SK-N-SH (cell line): ENCODE measurements around the gene ADGRD2. TPM values are rescaled to one million over a fixed set of nuclear protein-coding genes. Genes with fewer than 3 reads are reported as not detected.

Source experiments
- CTCF ChIA-PET: fragments of 300-600, 350-600 bp; formaldehyde crosslinking; extraction: SDS; loops from one replicate; lab custom pipeline; 2021; lab: Yijun Ruan, JAX
- POLR2A ChIA-PET: fragments of 350-600 bp; sonication (Branson Sonifier 250); formaldehyde crosslinking; extraction: SDS; loops from one replicate; lab custom pipeline; 2020; ENCODE audit warnings: antibody characterized with exemption, inconsistent platforms; lab: Yijun Ruan, JAX
- DNase-seq: peaks from one replicate; pipeline ENCODE4 v3.0.0; 2012
- H2AFZ ChIP-seq: fragments of 200-600 bp; sonication (generic); 2 replicates; pipeline ENCODE4 v1.8.1; 2016; ENCODE audit warnings: antibody characterized with exemption, mild to moderate bottlenecking, low read depth
- H3F3A ChIP-seq: fragments of 200-600 bp; sonication (generic); replicated peaks from 2 replicates; pipeline ENCODE3; 2016; ENCODE audit warnings: antibody characterized with exemption, mild to moderate bottlenecking; ENCODE audit not compliant: insufficient read depth
- H3K27ac ChIP-seq, 2 experiments: fragments of 200-500 bp in 1 of 2; fragments of 200-600 bp in 1 of 2; sonication (Bioruptor generic) in 1 of 2; sonication (generic), shearing (Covaris generic) in 1 of 2; 2 replicates each; pipeline versions ENCODE4 v1.5.1 to v1.6.1; 2014 to 2016; ENCODE audit warnings: low read depth in 2 of 2, inconsistent platforms in 1 of 2, low read length in 1 of 2, mild to moderate bottlenecking in 1 of 2, mixed read lengths in 1 of 2
- H3K27me3 ChIP-seq: fragments of 200-600 bp; sonication (generic), shearing (Covaris generic); 2 replicates; pipeline ENCODE4 v1.6.1; 2016; ENCODE audit warnings: mixed run types; ENCODE audit not compliant: insufficient read depth
- H3K36me3 ChIP-seq, 2 experiments: fragments of 200-500 bp in 1 of 2; fragments of 200-600 bp in 1 of 2; sonication (Bioruptor generic) in 1 of 2; sonication (generic) in 1 of 2; replicated peaks in 1 of 2; 2 replicates each; pipeline versions ENCODE3 to v1.5.1; 2014 to 2016; ENCODE audit warnings: low read length in 1 of 2, mild to moderate bottlenecking in 1 of 2; ENCODE audit not compliant: insufficient read depth in 2 of 2, control insufficient read depth in 1 of 2
- H3K4me1 ChIP-seq, 2 experiments: fragments of 200-500 bp in 1 of 2; fragments of 200-600 bp in 1 of 2; sonication (Bioruptor generic) in 1 of 2; sonication (generic), shearing (Covaris generic) in 1 of 2; 2 replicates each; pipeline versions ENCODE4 v1.5.1 to v1.6.1; 2014 to 2016; ENCODE audit warnings: low read depth in 1 of 2, low read length in 1 of 2, mixed run types in 1 of 2; ENCODE audit not compliant: insufficient read depth in 2 of 2, control insufficient read depth in 1 of 2
- H3K4me2 ChIP-seq: fragments of 200-600 bp; sonication (generic), shearing (Covaris generic); 2 replicates; pipeline ENCODE4 v1.6.1; 2017; ENCODE audit warnings: mixed run types
- H3K4me3 ChIP-seq, 2 experiments: fragments of 200-500 bp in 1 of 2; fragments of 200-600 bp in 1 of 2; sonication (Bioruptor generic) in 1 of 2; sonication (generic), shearing (Covaris generic) in 1 of 2; 2 replicates each; pipeline versions ENCODE4 v1.5.1 to v1.8.1; 2014 to 2016; ENCODE audit warnings: low read depth in 2 of 2, inconsistent platforms in 1 of 2, low read length in 1 of 2, mild to moderate bottlenecking in 1 of 2, mixed read lengths in 1 of 2, moderate library complexity in 1 of 2
- H3K79me2 ChIP-seq: fragments of 200-600 bp; sonication (generic); 2 replicates; pipeline ENCODE4 v1.8.1; 2017; ENCODE audit warnings: mild to moderate bottlenecking; ENCODE audit not compliant: insufficient read depth
- H3K9ac ChIP-seq: fragments of 200-600 bp; sonication (generic); 2 replicates; pipeline ENCODE4 v1.6.1; 2017; ENCODE audit warnings: mixed run types
- H3K9me2 ChIP-seq: fragments of 200-600 bp; sonication (generic); 2 replicates; pipeline ENCODE4 v1.6.1; 2017; ENCODE audit warnings: mixed run types
- H3K9me3 ChIP-seq: fragments of 200-600 bp; sonication (generic); 2 replicates; pipeline ENCODE4 v1.6.1; 2017; ENCODE audit warnings: mixed run types, mild to moderate bottlenecking, moderate library complexity
- H4K20me1 ChIP-seq: fragments of 200-600 bp; sonication (generic); 2 replicates; pipeline ENCODE4 v1.6.1; 2017; ENCODE audit warnings: mild to moderate bottlenecking, mixed run types; ENCODE audit not compliant: insufficient read depth
- ELF1 ChIP-seq: IDR thresholded peaks from 2 replicates; pipeline ENCODE4 v1.4.0; 2012
- EP300 ChIP-seq, 2 experiments: IDR thresholded peaks; 2 replicates each; pipeline versions ENCODE4 v1.4.0 to v1.6.1; 2012; ENCODE audit warnings: borderline replicate concordance in 1 of 2, low read depth in 1 of 2, low read length in 1 of 2
- FOXJ3 ChIP-seq: sonication (generic); formaldehyde crosslinking; IDR thresholded peaks from 2 replicates; pipeline ENCODE4 v1.5.1; 2020; ENCODE audit warnings: mild to moderate bottlenecking, missing genetic modification reagents
- GATA2 ChIP-seq: sonication (generic); formaldehyde crosslinking; IDR thresholded peaks from 2 replicates; pipeline ENCODE4 v1.5.0; 2020; ENCODE audit warnings: mild to moderate bottlenecking, missing genetic modification reagents
- JUND ChIP-seq: IDR thresholded peaks from 2 replicates; pipeline ENCODE4 v1.4.0; 2012
- MXI1 ChIP-seq: IDR thresholded peaks from 2 replicates; pipeline ENCODE4 v1.6.1; 2012; ENCODE audit warnings: mild to moderate bottlenecking, low read depth, low read length, improper control_type of control experiment
- NFIC ChIP-seq: IDR thresholded peaks from 2 replicates; pipeline ENCODE4 v1.4.0; 2012; ENCODE audit warnings: borderline replicate concordance
- POLR2AphosphoS5 ChIP-seq: IDR thresholded peaks from 2 replicates; pipeline ENCODE4 v1.6.1; 2012; ENCODE audit warnings: low read depth, low read length
- RXRA ChIP-seq: IDR thresholded peaks from 2 replicates; pipeline ENCODE4 v1.4.0; 2012; ENCODE audit warnings: low read depth, mild to moderate bottlenecking, borderline replicate concordance
- SMC3 ChIP-seq: IDR thresholded peaks from 2 replicates; pipeline ENCODE4 v1.6.1; 2012; ENCODE audit warnings: low read depth, low read length, improper control_type of control experiment
- TAF1 ChIP-seq: IDR thresholded peaks from 2 replicates; pipeline ENCODE4 v1.6.1; 2012; ENCODE audit warnings: low read depth, mild to moderate bottlenecking, low read length, moderate library complexity, borderline replicate concordance
- TCF12 ChIP-seq: IDR thresholded peaks from 2 replicates; pipeline ENCODE4 v1.4.0; 2012
- WGBS: methylation state at CpG from one replicate; pipeline ENCODE4 v1.1.6; 2017; ENCODE audit warnings: low lambda C conversion rate; 5-methylcytosine and 5-hydroxymethylcytosine counted together
- polyA plus RNA-seq, 3 experiments: library from polyadenylated mRNA; depleted of rRNA; stranded (reverse); fragments of >200 nt; gene quantifications; 2 replicates each; pipeline ENCODE4 v1.2.3, GENCODE V29; 2012
- TF ChIP-seq, protein P1 (sequence below): fragments of 150-350 bp; IDR thresholded peaks from 2 replicates; pipeline ENCODE4 v1.6.1; 2017; ENCODE audit warnings: antibody characterized with exemption, low read length, low read depth, borderline replicate concordance
- TF ChIP-seq, protein P2 (sequence below): IDR thresholded peaks from 2 replicates; pipeline ENCODE4 v1.4.0; 2012; ENCODE audit warnings: low read depth
- TF ChIP-seq, protein P3 (sequence below): IDR thresholded peaks from 2 replicates; pipeline ENCODE4 v1.4.0; 2012; ENCODE audit warnings: low read depth, borderline replicate concordance
- TF ChIP-seq, protein P4 (sequence below): IDR thresholded peaks from 2 replicates; pipeline ENCODE4; 2012
- TF ChIP-seq, protein P5 (sequence below): fragments of 150-350 bp; IDR thresholded peaks from 2 replicates; pipeline ENCODE4 v1.6.1; 2016; ENCODE audit warnings: mild to moderate bottlenecking, low read depth, low read length

ADGRD2 gene
- polyA plus RNA-seq, 1 of the 3 experiments (the other 2 are of a cell fraction) = 0.05 TPM

DNA sequence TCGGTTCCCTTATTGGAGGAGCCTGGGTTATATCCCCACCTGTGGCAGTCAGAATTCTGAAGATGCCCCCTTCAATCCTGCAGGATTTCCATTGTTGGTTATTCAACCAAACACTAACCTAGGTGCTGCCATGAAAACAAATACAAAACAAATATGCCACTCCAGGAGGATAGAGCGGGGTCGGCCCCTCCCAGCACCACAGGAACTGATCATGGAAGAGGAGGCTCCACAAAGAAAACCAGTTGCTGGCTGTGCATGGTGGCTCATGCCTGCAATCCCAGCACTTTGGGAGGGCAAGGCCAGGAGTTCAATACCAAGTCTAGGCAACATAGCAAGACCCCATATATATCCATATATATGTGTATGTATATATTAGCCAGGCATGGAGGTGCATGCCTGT lies 13.2 kb upstream of the ADGRD2 start:
- CTCF ChIA-PET = no interaction called here
- H3K27me3 ChIP-seq = no peaks in the 10 kb centered on the region

DNA sequence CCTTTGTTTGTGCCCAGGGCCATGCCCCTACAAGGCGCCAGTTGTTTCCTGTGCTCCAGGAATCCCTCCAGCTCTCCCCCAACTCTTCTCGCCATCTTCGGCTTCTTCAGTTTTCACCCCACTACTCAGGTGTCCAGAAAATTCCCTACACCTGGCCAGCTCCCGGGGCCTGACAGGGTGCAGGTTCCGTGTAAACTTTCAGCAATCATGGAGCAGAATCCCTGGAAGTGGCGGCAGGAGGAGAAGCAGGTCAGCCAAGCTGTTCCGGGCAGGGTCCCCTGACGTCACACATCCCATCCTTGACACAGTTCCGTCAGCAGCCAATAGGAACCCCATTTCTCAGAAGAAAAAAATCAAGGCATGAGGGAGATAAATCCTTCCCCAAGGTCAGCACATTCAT lies 12.2 kb upstream of the ADGRD2 start:
- Histone ChIP-seq H4K20me1 (no peaks in the 10 kb centered on the region), H3K27ac (no peak overlapping the region)

More for the DNA sequence above, 13.2 kb upstream of the ADGRD2 start:
- TF ChIP-seq NFIC (no peak), RXRA (no peak), TCF12 (no peak), GATA2 (CRISPR knock-in tag) (no peak), POLR2AphosphoS5 (no peak)
- TF ChIP-seq, protein P1, sequence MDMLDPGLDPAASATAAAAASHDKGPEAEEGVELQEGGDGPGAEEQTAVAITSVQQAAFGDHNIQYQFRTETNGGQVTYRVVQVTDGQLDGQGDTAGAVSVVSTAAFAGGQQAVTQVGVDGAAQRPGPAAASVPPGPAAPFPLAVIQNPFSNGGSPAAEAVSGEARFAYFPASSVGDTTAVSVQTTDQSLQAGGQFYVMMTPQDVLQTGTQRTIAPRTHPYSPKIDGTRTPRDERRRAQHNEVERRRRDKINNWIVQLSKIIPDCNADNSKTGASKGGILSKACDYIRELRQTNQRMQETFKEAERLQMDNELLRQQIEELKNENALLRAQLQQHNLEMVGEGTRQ = no peak
- TF ChIP-seq, protein P2, sequence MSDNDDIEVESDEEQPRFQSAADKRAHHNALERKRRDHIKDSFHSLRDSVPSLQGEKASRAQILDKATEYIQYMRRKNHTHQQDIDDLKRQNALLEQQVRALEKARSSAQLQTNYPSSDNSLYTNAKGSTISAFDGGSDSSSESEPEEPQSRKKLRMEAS = no peak
- TF ChIP-seq, protein P3, sequence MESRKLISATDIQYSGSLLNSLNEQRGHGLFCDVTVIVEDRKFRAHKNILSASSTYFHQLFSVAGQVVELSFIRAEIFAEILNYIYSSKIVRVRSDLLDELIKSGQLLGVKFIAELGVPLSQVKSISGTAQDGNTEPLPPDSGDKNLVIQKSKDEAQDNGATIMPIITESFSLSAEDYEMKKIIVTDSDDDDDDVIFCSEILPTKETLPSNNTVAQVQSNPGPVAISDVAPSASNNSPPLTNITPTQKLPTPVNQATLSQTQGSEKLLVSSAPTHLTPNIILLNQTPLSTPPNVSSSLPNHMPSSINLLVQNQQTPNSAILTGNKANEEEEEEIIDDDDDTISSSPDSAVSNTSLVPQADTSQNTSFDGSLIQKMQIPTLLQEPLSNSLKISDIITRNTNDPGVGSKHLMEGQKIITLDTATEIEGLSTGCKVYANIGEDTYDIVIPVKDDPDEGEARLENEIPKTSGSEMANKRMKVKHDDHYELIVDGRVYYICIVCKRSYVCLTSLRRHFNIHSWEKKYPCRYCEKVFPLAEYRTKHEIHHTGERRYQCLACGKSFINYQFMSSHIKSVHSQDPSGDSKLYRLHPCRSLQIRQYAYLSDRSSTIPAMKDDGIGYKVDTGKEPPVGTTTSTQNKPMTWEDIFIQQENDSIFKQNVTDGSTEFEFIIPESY = no peak
- H3K4me1 ChIP-seq = no peaks in the 10 kb centered on the region
- no peak overlapping the region for H3K4me2 ChIP-seq
- no peak overlapping the region for H2AFZ ChIP-seq
- H3K9ac ChIP-seq = no peak overlapping the region
- no peak overlapping the region for H3K4me3 ChIP-seq
- H3K79me2 ChIP-seq = no peaks in the 10 kb centered on the region
- WGBS = 91% methylated on average over 3 of the region's 3 CpGs
- POLR2A ChIA-PET = no interaction called here
- no peak for DNase-seq
- no peaks in the 10 kb centered on the region for H3F3A ChIP-seq
- H3K36me3 ChIP-seq = no peaks in the 10 kb centered on the region
- H3K9me2 ChIP-seq = no peaks in the 10 kb centered on the region
- H3K27ac ChIP-seq = no peak overlapping the region
- H3K9me3 ChIP-seq = no peaks in the 10 kb centered on the region
- no peaks in the 10 kb centered on the region for H4K20me1 ChIP-seq

More for the DNA sequence above, 12.2 kb upstream of the ADGRD2 start:
- Histone ChIP-seq H3K4me3 (no peak overlapping the region), H3K4me1 (no peaks in the 10 kb centered on the region), H3K79me2 (no peaks in the 10 kb centered on the region), H3F3A (no peaks in the 10 kb centered on the region), H3K9ac (no peak overlapping the region), H2AFZ (no peak overlapping the region), H3K36me3 (no peaks in the 10 kb centered on the region), H3K9me3 (no peaks in the 10 kb centered on the region), H3K27me3 (no peaks in the 10 kb centered on the region), H3K9me2 (no peaks in the 10 kb centered on the region), H3K4me2 (no peak overlapping the region)
- ChIA-PET CTCF (interaction anchor here (0.8 kb wide), 1 partner anchor 13 kb away, joined by 3 read pairs; no protein-coding TSS in a partner anchor), POLR2A (no interaction called here)
- 76% methylated on average over 9 of the region's 9 CpGs for WGBS
- no peak for DNase-seq
- TF ChIP-seq, protein P3 = no peak
- TF ChIP-seq SMC3 (no peak), ELF1 (no peak), EP300 (IDR thresholded peaks at IDR 0.05; ENCODE audit: borderline replicate concordance in 1 of 2, low read depth in 1 of 2, low read length in 1 of 2) (no peak), RXRA (no peak), MXI1 (no peak), JUND (no peak), TAF1 (no peak), FOXJ3 (no peak)
- TF ChIP-seq, protein P4, sequence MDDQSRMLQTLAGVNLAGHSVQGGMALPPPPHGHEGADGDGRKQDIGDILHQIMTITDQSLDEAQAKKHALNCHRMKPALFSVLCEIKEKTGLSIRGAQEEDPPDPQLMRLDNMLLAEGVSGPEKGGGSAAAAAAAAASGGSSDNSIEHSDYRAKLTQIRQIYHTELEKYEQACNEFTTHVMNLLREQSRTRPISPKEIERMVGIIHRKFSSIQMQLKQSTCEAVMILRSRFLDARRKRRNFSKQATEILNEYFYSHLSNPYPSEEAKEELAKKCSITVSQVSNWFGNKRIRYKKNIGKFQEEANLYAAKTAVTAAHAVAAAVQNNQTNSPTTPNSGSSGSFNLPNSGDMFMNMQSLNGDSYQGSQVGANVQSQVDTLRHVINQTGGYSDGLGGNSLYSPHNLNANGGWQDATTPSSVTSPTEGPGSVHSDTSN = no peak
- TF ChIP-seq, protein P5, sequence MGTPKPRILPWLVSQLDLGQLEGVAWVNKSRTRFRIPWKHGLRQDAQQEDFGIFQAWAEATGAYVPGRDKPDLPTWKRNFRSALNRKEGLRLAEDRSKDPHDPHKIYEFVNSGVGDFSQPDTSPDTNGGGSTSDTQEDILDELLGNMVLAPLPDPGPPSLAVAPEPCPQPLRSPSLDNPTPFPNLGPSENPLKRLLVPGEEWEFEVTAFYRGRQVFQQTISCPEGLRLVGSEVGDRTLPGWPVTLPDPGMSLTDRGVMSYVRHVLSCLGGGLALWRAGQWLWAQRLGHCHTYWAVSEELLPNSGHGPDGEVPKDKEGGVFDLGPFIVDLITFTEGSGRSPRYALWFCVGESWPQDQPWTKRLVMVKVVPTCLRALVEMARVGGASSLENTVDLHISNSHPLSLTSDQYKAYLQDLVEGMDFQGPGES = no peak
